ENCODE measurements around the gene NOXO1.
"Not testable (repeated sequence)": the region's sequence is repeated elsewhere in the genome, so short reads cannot be mapped to it uniquely, and the experiment has no call there.

Gene NOXO1

GRCh38 chr16:1942047-1942809 is 39.0 kb downstream of the NOXO1 start:
- no peak for DNase-seq (ENCODE audit: low read depth in 2 of 2)

- DNase-seq (ENCODE audit: low read depth in 2 of 2): no peak
These were observed 39.9 kb downstream of the NOXO1 start for GRCh38 chr16:1941162-1942046.

- DNase-seq (ENCODE audit: low read depth in 2 of 2): no peak
These were observed 40.8 kb downstream of the NOXO1 start for GRCh38 chr16:1940273-1941161.

- not testable (repeated sequence) for DNase-seq (ENCODE audit: low read depth in 2 of 2)
These were observed 41.4 kb downstream of the NOXO1 start for GRCh38 chr16:1939833-1940232.

DNA sequence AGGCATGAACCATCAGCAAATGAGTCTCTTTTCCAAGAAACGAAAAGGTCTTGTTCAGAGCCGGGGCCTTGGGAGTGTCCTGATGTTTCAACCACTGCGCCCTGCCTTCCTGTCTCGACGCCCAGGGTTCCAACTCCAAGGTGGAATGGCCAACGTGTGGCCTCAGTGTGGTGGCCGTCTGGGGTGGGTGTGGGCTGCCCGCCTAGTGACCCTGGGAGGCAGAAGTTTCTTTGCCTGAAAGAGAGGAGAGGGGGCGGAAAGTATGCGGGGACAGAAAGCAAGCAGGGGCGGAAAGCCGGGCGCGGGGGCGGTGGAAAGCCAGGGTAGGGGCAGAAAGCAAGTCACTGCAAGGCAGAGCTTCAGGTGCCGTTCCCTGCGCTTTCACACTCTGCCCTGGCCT is 42.4 kb downstream of the NOXO1 start:
- no peak for DNase-seq (ENCODE audit: low read depth in 2 of 2)

DNA sequence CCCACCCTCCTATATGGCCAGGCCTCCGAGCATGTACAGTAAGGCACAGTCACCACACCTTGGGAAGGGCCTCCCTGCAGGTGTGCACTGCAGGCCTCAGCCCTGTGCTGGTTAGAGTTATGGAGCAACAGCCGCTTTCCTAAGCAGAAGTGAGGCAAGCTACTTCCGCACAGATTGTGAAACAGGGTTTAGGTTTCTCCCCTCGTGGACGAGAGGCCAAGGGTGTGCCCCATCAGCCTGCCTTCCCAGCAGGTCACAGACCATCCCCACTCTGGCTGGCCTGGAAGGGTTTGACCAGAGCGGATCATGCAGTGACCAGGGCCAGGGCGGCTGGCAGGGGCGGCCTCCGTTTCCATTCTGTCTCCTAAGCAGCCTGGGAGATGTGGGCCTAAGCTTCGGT is 43.0 kb downstream of the NOXO1 start:
- DNase-seq (ENCODE audit: low read depth in 2 of 2): no peak

- DNase-seq (ENCODE audit: low read depth in 2 of 2): no peak
These were observed 44.3 kb downstream of the NOXO1 start for GRCh38 chr16:1936945-1937479.

- no peak for DNase-seq (ENCODE audit: low read depth in 2 of 2)
These were observed 48.1 kb downstream of the NOXO1 start for GRCh38 chr16:1933097-1933661.

GRCh38 chr16:1932050-1933028 is 48.9 kb downstream of the NOXO1 start:
- no peak for DNase-seq (ENCODE audit: low read depth in 2 of 2)

- no peak for DNase-seq (ENCODE audit: low read depth in 2 of 2)
These were observed 50.9 kb downstream of the NOXO1 start for GRCh38 chr16:1930338-1930720.

- peak; percentile 84 to 93 for DNase-seq (ENCODE audit: low read depth in 2 of 2)
These were observed 51.5 kb downstream of the NOXO1 start for GRCh38 chr16:1929578-1930337.

- DNase-seq (ENCODE audit: low read depth in 2 of 2): no peak
These were observed 52.2 kb downstream of the NOXO1 start for GRCh38 chr16:1929105-1929504.
